ENCODE results near the gene CENPV.

The CENPV gene

GRCh38 chr17:16302856-16303255 lies 50.4 kb downstream of the CENPV start:
- H3K9ac ChIP-seq (ENCODE audit: low read length): no peak overlapping the region
- no peaks in the 10 kb centered on the region for H4K20me1 ChIP-seq (ENCODE audit: insufficient read depth, low read length)
- no peaks in the 10 kb centered on the region for H3K9me3 ChIP-seq (ENCODE audit: low read length)
- H3K4me1 ChIP-seq (ENCODE audit: insufficient read depth, low read length, severe bottlenecking): peaks cover 5% of the 10 kb centered on the region
- no peaks in the 10 kb centered on the region for H3F3A ChIP-seq (ENCODE audit: insufficient read depth, low read length)
- no peak overlapping the region for H3K4me3 ChIP-seq (ENCODE audit: low read depth, low read length, poor library complexity, severe bottlenecking)
- no peak overlapping the region for H3K4me2 ChIP-seq (ENCODE audit: low read length)
- H3K79me2 ChIP-seq (ENCODE audit: insufficient read depth, low read length): no peaks in the 10 kb centered on the region
- no peaks in the 10 kb centered on the region for H3K27me3 ChIP-seq (ENCODE audit: insufficient read depth, low read length)
- no peak for TF ChIP-seq CTCF (IDR thresholded peaks at IDR 0.05; ENCODE audit: low read length)
- no peak for TF ChIP-seq EZH2 (IDR thresholded peaks at IDR 0.05; ENCODE audit: borderline replicate concordance, low read length)
- H3K27ac ChIP-seq (ENCODE audit: low read depth, low read length, poor library complexity, severe bottlenecking): no peak overlapping the region
- no peaks in the 10 kb centered on the region for H3K9me2 ChIP-seq (ENCODE audit: low read depth, low read length)
- no peak overlapping the region for H2AFZ ChIP-seq (ENCODE audit: low read length)
- peaks cover 15% of the 10 kb centered on the region; the same call in 1 of the 2 replicates for H3K36me3 ChIP-seq (ENCODE audit: insufficient read depth, low read length)

GRCh38 chr17:16301963-16302855 lies 51.1 kb downstream of the CENPV start:
- H3K36me3 ChIP-seq (ENCODE audit: insufficient read depth, low read length): peaks cover 15% of the 10 kb centered on the region; the same call in 1 of the 2 replicates
- no peaks in the 10 kb centered on the region for H3K79me2 ChIP-seq (ENCODE audit: insufficient read depth, low read length)

GRCh38 chr17:16300554-16300953 lies 52.7 kb downstream of the CENPV start:
- Histone ChIP-seq H3K27ac (ENCODE audit: low read depth, low read length, poor library complexity, severe bottlenecking) (no peak overlapping the region), H3K4me2 (ENCODE audit: low read length) (no peak overlapping the region), H2AFZ (ENCODE audit: low read length) (no peak overlapping the region), H3K4me1 (ENCODE audit: insufficient read depth, low read length, severe bottlenecking) (peaks cover 5% of the 10 kb centered on the region), H3K36me3 (ENCODE audit: insufficient read depth, low read length) (peaks cover 12% of the 10 kb centered on the region; the same call in 1 of the 2 replicates), H3K9ac (ENCODE audit: low read length) (no peak overlapping the region), H3K9me3 (ENCODE audit: low read length) (no peaks in the 10 kb centered on the region), H3F3A (ENCODE audit: insufficient read depth, low read length) (no peaks in the 10 kb centered on the region), H4K20me1 (ENCODE audit: insufficient read depth, low read length) (no peaks in the 10 kb centered on the region), H3K9me2 (ENCODE audit: low read depth, low read length) (no peaks in the 10 kb centered on the region), H3K4me3 (ENCODE audit: low read depth, low read length, poor library complexity, severe bottlenecking) (no peak overlapping the region), H3K79me2 (ENCODE audit: insufficient read depth, low read length) (no peaks in the 10 kb centered on the region), H3K27me3 (ENCODE audit: insufficient read depth, low read length) (no peaks in the 10 kb centered on the region)
- TF ChIP-seq CTCF (IDR thresholded peaks at IDR 0.05; ENCODE audit: low read length) (no peak), EZH2 (IDR thresholded peaks at IDR 0.05; ENCODE audit: borderline replicate concordance, low read length) (no peak)

More at GRCh38 chr17:16301963-16302855, 51.1 kb downstream of the CENPV start:
- Histone ChIP-seq H2AFZ (ENCODE audit: low read length) (no peak overlapping the region), H3K4me2 (ENCODE audit: low read length) (no peak overlapping the region), H3K9me3 (ENCODE audit: low read length) (no peaks in the 10 kb centered on the region), H3K27ac (ENCODE audit: low read depth, low read length, poor library complexity, severe bottlenecking) (no peak overlapping the region), H3F3A (ENCODE audit: insufficient read depth, low read length) (no peaks in the 10 kb centered on the region), H3K9me2 (ENCODE audit: low read depth, low read length) (no peaks in the 10 kb centered on the region), H3K4me3 (ENCODE audit: low read depth, low read length, poor library complexity, severe bottlenecking) (no peak overlapping the region), H3K27me3 (ENCODE audit: insufficient read depth, low read length) (no peaks in the 10 kb centered on the region), H4K20me1 (ENCODE audit: insufficient read depth, low read length) (no peaks in the 10 kb centered on the region), H3K4me1 (ENCODE audit: insufficient read depth, low read length, severe bottlenecking) (peaks cover 5% of the 10 kb centered on the region), H3K9ac (ENCODE audit: low read length) (no peak overlapping the region)
- TF ChIP-seq CTCF (IDR thresholded peaks at IDR 0.05; ENCODE audit: low read length) (no peak), EZH2 (IDR thresholded peaks at IDR 0.05; ENCODE audit: borderline replicate concordance, low read length) (no peak)
